IMR-90 (cell line): Measurements from ENCODE around the gene PRR29. TPM values are rescaled to one million over a fixed set of nuclear protein-coding genes. Genes with fewer than 3 reads are reported as not detected.

Source experiments
- ATAC-seq: fragments of 200-7000 bp; cut with Tn5 transposase; 2 replicates; pipeline ENCODE4 v1.9.1; 2020; ENCODE audit warnings: low read depth, mild to moderate bottlenecking, moderate library complexity
- BruUV-seq: library from RNA; stranded (reverse); fragments of 400-500 nt; replicated peaks from 2 replicates; lab custom pipeline; 2021; lab: Mats Ljungman, UMichigan
- CTCF ChIA-PET: fragments of 300-600 bp; formaldehyde crosslinking; extraction: SDS; loops from one replicate; lab custom pipeline; 2021; ENCODE audit warnings: antibody characterized with exemption; lab: Yijun Ruan, JAX
- POLR2A ChIA-PET: fragments of 300-600 bp; sonication (Branson Sonifier 250); formaldehyde crosslinking; loops from one replicate; lab custom pipeline; 2022; ENCODE audit warnings: antibody characterized with exemption; ENCODE audit not compliant: unreplicated experiment; lab: Charles Lee
- DNase-seq: peaks from one replicate; pipeline ENCODE4 v3.0.0; 2013
- H2AFZ ChIP-seq: replicated peaks from 2 replicates; pipeline ENCODE3; 2013; ENCODE audit warnings: low read length, mild to moderate bottlenecking; ENCODE audit not compliant: poor library complexity
- H2AK5ac ChIP-seq: 2 replicates; pipeline ENCODE4 v1.6.1; 2013; ENCODE audit warnings: low read depth, low read length, inconsistent platforms
- H2AK9ac ChIP-seq: replicated peaks from 2 replicates; pipeline ENCODE3; 2013; ENCODE audit warnings: mild to moderate bottlenecking, low read depth, low read length, moderate library complexity; ENCODE audit not compliant: poor library complexity
- H2BK120ac ChIP-seq: 2 replicates; pipeline ENCODE4 v1.6.1; 2013; ENCODE audit warnings: low read depth, low read length, inconsistent platforms
- H2BK15ac ChIP-seq: 3 replicates; pipeline ENCODE4 v1.6.1; 2013; ENCODE audit warnings: low read depth, low read length, inconsistent platforms
- H2BK20ac ChIP-seq: 2 replicates; pipeline ENCODE4 v1.6.1; 2013; ENCODE audit warnings: low read depth, mild to moderate bottlenecking, inconsistent platforms, low read length, moderate library complexity
- H2BK5ac ChIP-seq: 2 replicates; pipeline ENCODE4 v1.6.1; 2013; ENCODE audit warnings: mild to moderate bottlenecking, low read depth, low read length, inconsistent platforms; ENCODE audit not compliant: poor library complexity, severe bottlenecking
- H3K14ac ChIP-seq: replicated peaks from 2 replicates; pipeline ENCODE4 v1.6.1; 2013; ENCODE audit warnings: low read depth, low read length, inconsistent platforms
- H3K18ac ChIP-seq: 2 replicates; pipeline ENCODE4 v1.6.1; 2013; ENCODE audit warnings: low read depth, low read length, control low read depth
- H3K23ac ChIP-seq: 2 replicates; pipeline ENCODE4 v1.6.1; 2013; ENCODE audit warnings: low read depth, low read length, inconsistent platforms
- H3K27ac ChIP-seq: 2 replicates; pipeline ENCODE4 v1.5.1; 2013; ENCODE audit warnings: mild to moderate bottlenecking, control low read depth, low read length; ENCODE audit not compliant: insufficient read depth
- H3K27me3 ChIP-seq: 2 replicates; pipeline ENCODE4 v1.6.1; 2013; ENCODE audit warnings: low read length; ENCODE audit not compliant: control insufficient read depth, insufficient read depth
- H3K36me3 ChIP-seq: 2 replicates; pipeline ENCODE4 v1.6.1; 2013; ENCODE audit warnings: low read length, mixed read lengths; ENCODE audit not compliant: control insufficient read depth, insufficient read depth
- H3K4ac ChIP-seq: 2 replicates; pipeline ENCODE4 v1.6.1; 2013; ENCODE audit warnings: low read depth, low read length, inconsistent platforms
- H3K4me1 ChIP-seq: 2 replicates; pipeline ENCODE4 v1.6.1; 2013; ENCODE audit warnings: low read length, mixed read lengths; ENCODE audit not compliant: control insufficient read depth, insufficient read depth
- H3K4me2 ChIP-seq: 2 replicates; pipeline ENCODE4 v1.6.1; 2013; ENCODE audit warnings: low read depth, mild to moderate bottlenecking, control low read depth, low read length, moderate library complexity
- H3K4me3 ChIP-seq: 2 replicates; pipeline ENCODE4 v1.5.1; 2013; ENCODE audit warnings: low read depth, mild to moderate bottlenecking, control low read depth, low read length, moderate library complexity; ENCODE audit not compliant: insufficient read depth
- H3K56ac ChIP-seq: 2 replicates; pipeline ENCODE4 v1.6.1; 2013; ENCODE audit warnings: low read length, inconsistent platforms; ENCODE audit not compliant: insufficient read depth; ENCODE audit errors: extremely low read depth
- H3K79me1 ChIP-seq, 2 experiments: 2 replicates each; pipeline ENCODE4 v1.6.1; 2013; ENCODE audit warnings: low read length in 2 of 2, inconsistent platforms in 1 of 2, low read depth in 1 of 2
- H3K9ac ChIP-seq: 2 replicates; pipeline ENCODE4 v1.6.1; 2013; ENCODE audit warnings: low read depth, low read length, control low read depth
- H3K9me1 ChIP-seq: 2 replicates; pipeline ENCODE4 v1.6.1; 2013; ENCODE audit warnings: low read length, inconsistent platforms; ENCODE audit not compliant: insufficient read depth
- H3K9me3 ChIP-seq: 2 replicates; pipeline ENCODE4 v1.6.1; 2013; ENCODE audit warnings: low read length; ENCODE audit not compliant: control insufficient read depth, insufficient read depth
- H4K20me1 ChIP-seq: 2 replicates; pipeline ENCODE4 v1.6.1; 2013; ENCODE audit warnings: low read length, inconsistent platforms; ENCODE audit not compliant: insufficient read depth
- H4K5ac ChIP-seq: 2 replicates; pipeline ENCODE4 v1.6.1; 2013; ENCODE audit warnings: mild to moderate bottlenecking, low read depth, low read length, control low read depth
- H4K8ac ChIP-seq, 2 experiments: 2 replicates each; pipeline ENCODE4 v1.6.1; 2013; ENCODE audit warnings: low read depth in 2 of 2, low read length in 2 of 2, control low read depth in 1 of 2, inconsistent platforms in 1 of 2
- H4K91ac ChIP-seq: 2 replicates; pipeline ENCODE4 v1.6.1; 2013; ENCODE audit warnings: low read depth, low read length, inconsistent platforms; ENCODE audit not compliant: insufficient read depth
- CEBPB ChIP-seq: IDR thresholded peaks from 2 replicates; pipeline ENCODE4 v1.6.1; 2012; ENCODE audit warnings: low read depth, low read length, improper control_type of control experiment
- CHD1 ChIP-seq: IDR thresholded peaks from 2 replicates; pipeline ENCODE4 v1.6.1; 2012; ENCODE audit warnings: low read depth, low read length, improper control_type of control experiment
- FOS ChIP-seq: fragments of 150-350 bp; IDR thresholded peaks from 2 replicates; pipeline ENCODE4 v1.6.1; 2016; ENCODE audit warnings: low read depth, low read length
- MAFK ChIP-seq: IDR thresholded peaks from 2 replicates; pipeline ENCODE4 v1.6.1; 2012; ENCODE audit warnings: low read depth, low read length, improper control_type of control experiment
- POLR2A ChIP-seq: IDR thresholded peaks from 2 replicates; pipeline ENCODE4 v1.6.1; 2012; ENCODE audit warnings: mild to moderate bottlenecking, low read depth, low read length
- RAD21 ChIP-seq: IDR thresholded peaks from 2 replicates; pipeline ENCODE4 v1.6.1; 2012; ENCODE audit warnings: low read length, improper control_type of control experiment
- WGBS, 2 experiments: methylation state at CpG; one replicate each; pipeline versions ENCODE4 v1.1.5 to v1.1.7; 2013; ENCODE audit warnings: missing lambda C conversion rate in 2 of 2; ENCODE audit not compliant: insufficient read length in 1 of 2; ENCODE audit errors: extremely low coverage in 2 of 2; 5-methylcytosine and 5-hydroxymethylcytosine counted together
- dilution Hi-C: fragments of 300-500 bp; cut with HindIII; formaldehyde crosslinking; loops from one replicate; pipeline ENCODE4 v1.14.3; 2018; ENCODE audit warnings: low sequenced_read_pairs; ENCODE audit not compliant: unreplicated experiment
- in situ Hi-C: fragments of 300-500 bp; cut with MboI; formaldehyde crosslinking; loops from 3 replicates; pipeline ENCODE4 v1.14.3; 2019; ENCODE audit warnings: low sequenced_read_pairs, inconsistent platforms, mixed read lengths
- intact Hi-C: fragments of 100-400 bp; cut with micrococcal nuclease; formaldehyde crosslinking; loops from 2 replicates; pipeline ENCODE4 v1.10.0; 2022
- polyA plus RNA-seq, 3 experiments: library from polyadenylated mRNA; depleted of rRNA; stranded (reverse); fragments of >200 nt; gene quantifications; 2 replicates each; pipeline ENCODE4 v1.2.3, GENCODE V29; 2012; ENCODE audit warnings: low replicate concordance in 1 of 3
- total RNA-seq: library from RNA; depleted of rRNA; stranded (reverse); fragments of >200 nt; gene quantifications from 2 replicates; pipeline ENCODE4 v1.2.3, GENCODE V29; 2012
- TF ChIP-seq, protein P1 (sequence below): fragments of 150-350 bp; IDR thresholded peaks from 2 replicates; pipeline ENCODE4 v1.6.1; 2017; ENCODE audit warnings: mild to moderate bottlenecking, antibody characterized with exemption, low read length, low read depth

The PRR29 gene
- total and polyA plus RNA-seq, 2 of the 4 experiments (the other 2 are of a cell fraction), result under 0.01 to 0.17 TPM

DNA sequence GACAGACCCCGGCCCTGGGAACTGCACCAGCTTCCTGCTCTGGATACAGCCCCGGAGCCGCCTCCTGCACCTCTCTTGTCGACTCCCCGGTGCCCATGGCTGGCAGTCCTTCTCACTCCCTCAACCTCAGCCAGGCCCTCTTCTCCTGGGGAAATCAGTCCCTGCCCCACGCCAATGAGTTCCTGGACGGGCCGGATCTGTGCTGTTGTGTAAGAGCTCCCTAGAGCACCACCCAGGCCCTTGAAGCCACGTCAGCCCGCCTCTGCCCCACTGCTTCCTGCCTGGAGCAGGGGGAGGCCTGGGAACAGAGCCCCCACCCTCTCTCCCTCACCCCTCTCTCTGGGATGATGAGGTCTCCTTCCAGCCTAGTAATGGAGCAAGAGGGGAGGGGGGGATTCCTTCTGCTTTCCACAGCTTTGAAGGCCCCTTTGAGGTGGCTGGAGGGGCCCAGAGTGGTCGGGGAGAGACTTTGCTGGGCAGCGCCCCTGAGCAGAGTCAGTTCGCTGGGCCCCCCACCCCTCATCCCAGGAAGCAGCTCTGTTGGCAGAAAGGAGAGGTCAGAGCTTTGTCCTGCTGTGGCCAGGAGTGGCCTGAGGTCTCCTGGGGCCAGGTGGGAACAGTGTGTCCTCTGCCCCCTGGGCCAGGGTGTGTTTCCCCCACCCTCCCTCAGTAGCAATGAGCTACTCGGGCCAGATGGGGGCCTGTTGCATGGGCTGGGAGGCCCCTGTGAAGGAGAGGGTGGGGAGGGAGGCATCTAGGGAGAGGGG, 3.8 kb downstream of the PRR29 start:
- H4K91ac ChIP-seq, result no peak overlapping the region
- peak; percentile 12 for DNase-seq
- no peak overlapping the region for H3K9ac ChIP-seq
- no peak overlapping the region for H2AK9ac ChIP-seq
- 78% methylated on average over 5 of the region's 14 CpGs; no CpG with 5 or more reads in 1 of the 2 experiments for WGBS, 2 experiments
- no peak overlapping the region for H4K5ac ChIP-seq
- no peaks in the 10 kb centered on the region; the same call in 1 of the 2 replicates for H3K4me1 ChIP-seq
- no peak overlapping the region for H3K18ac ChIP-seq
- H3K56ac ChIP-seq, result no peak overlapping the region
- no peaks in the 10 kb centered on the region for H3K36me3 ChIP-seq
- no peak overlapping the region for H2AFZ ChIP-seq
- TF ChIP-seq MAFK (no peak), RAD21 (no peak), CEBPB (peak; percentile 33), CHD1 (no peak), FOS (no peak), POLR2A (no peak)
- TF ChIP-seq, protein P1, sequence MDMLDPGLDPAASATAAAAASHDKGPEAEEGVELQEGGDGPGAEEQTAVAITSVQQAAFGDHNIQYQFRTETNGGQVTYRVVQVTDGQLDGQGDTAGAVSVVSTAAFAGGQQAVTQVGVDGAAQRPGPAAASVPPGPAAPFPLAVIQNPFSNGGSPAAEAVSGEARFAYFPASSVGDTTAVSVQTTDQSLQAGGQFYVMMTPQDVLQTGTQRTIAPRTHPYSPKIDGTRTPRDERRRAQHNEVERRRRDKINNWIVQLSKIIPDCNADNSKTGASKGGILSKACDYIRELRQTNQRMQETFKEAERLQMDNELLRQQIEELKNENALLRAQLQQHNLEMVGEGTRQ, result no peak
- H3K27me3 ChIP-seq, result peaks cover 33% of the 10 kb centered on the region
- H3K4ac ChIP-seq, result no peak overlapping the region
- H3K14ac ChIP-seq, result no peak overlapping the region
- H2BK120ac ChIP-seq, result no peak overlapping the region
- no peaks in the 10 kb centered on the region for H4K20me1 ChIP-seq
- dilution Hi-C loops (no loop called here), intact Hi-C loops (no loop called here), in situ Hi-C loops (no loop called here)
- H4K8ac ChIP-seq, result no peak overlapping the region
- peaks cover 9% of the 10 kb centered on the region for H3K9me1 ChIP-seq
- no peak overlapping the region for H3K27ac ChIP-seq
- H2BK5ac ChIP-seq, result no peak overlapping the region
- POLR2A ChIA-PET, result no interaction called here
- no peak for ATAC-seq
- H3K9me3 ChIP-seq, result no peaks in the 10 kb centered on the region
- H2AK5ac ChIP-seq, result no peak overlapping the region
- H3K23ac ChIP-seq, result no peak overlapping the region
- no TSS peak for BruUV-seq
- no peaks in the 10 kb centered on the region for H3K79me1 ChIP-seq
- no peak overlapping the region for H2BK15ac ChIP-seq
- no peak overlapping the region for H3K4me2 ChIP-seq
- no peak overlapping the region for H2BK20ac ChIP-seq
- CTCF ChIA-PET, result interaction anchor here (0.6 kb wide), 1 partner anchor 74 kb away, joined by 3 read pairs; no protein-coding TSS in a partner anchor
- no peak overlapping the region for H3K4me3 ChIP-seq
